Measurements from ENCODE around the gene ZNF582.

- TF ChIP-seq ELF4 (IDR thresholded peaks at IDR 0.05) (no peak), FOXM1 (IDR thresholded peaks at IDR 0.05; ENCODE audit: borderline replicate concordance) (no peak), FOXK2 (IDR thresholded peaks at IDR 0.05) (no peak), TARDBP (IDR thresholded peaks at IDR 0.05) (no peak)
These were observed 16.0 kb downstream of the ZNF582 start for GRCh38 chr19:56377105-56377924.

All from HEK293T (cell line).